Measurements from ENCODE around the gene ADD2.

The ADD2 gene

GRCh38 chr2:70719231-70719630, 48.8 kb downstream of the ADD2 start:
- no peak for DNase-seq

- no peak for DNase-seq
These were observed 49.3 kb downstream of the ADD2 start for GRCh38 chr2:70718736-70719135.

GRCh38 chr2:70718241-70718640, 49.8 kb downstream of the ADD2 start:
- DNase-seq: no peak

- DNase-seq: no peak
These were observed 50.5 kb downstream of the ADD2 start for GRCh38 chr2:70717431-70718038.

GRCh38 chr2:70716951-70717350, 51.0 kb downstream of the ADD2 start:
- DNase-seq: no peak

- peak; percentile 17 for DNase-seq
These were observed 51.8 kb downstream of the ADD2 start for GRCh38 chr2:70716131-70716743.

GRCh38 chr2:70715071-70715985, 52.7 kb downstream of the ADD2 start:
- DNase-seq: no peak

- DNase-seq: no peak
These were observed 53.7 kb downstream of the ADD2 start for GRCh38 chr2:70714141-70714905.

GRCh38 chr2:70712916-70713315, 55.1 kb downstream of the ADD2 start:
- no peak for DNase-seq

- DNase-seq: no peak
These were observed 56.8 kb downstream of the ADD2 start for GRCh38 chr2:70711191-70711590.

- DNase-seq: no peak
These were observed 57.8 kb downstream of the ADD2 start for GRCh38 chr2:70710038-70710690.

GRCh38 chr2:70709275-70710037, 58.5 kb downstream of the ADD2 start:
- no peak for DNase-seq

GRCh38 chr2:70708376-70709199, 59.4 kb downstream of the ADD2 start:
- DNase-seq: no peak

- no peak for DNase-seq
These were observed 60.3 kb downstream of the ADD2 start for GRCh38 chr2:70707706-70708105.

GRCh38 chr2:70706026-70706795, 61.8 kb downstream of the ADD2 start:
- DNase-seq: no peak

GRCh38 chr2:70705160-70705850, 62.7 kb downstream of the ADD2 start:
- DNase-seq: no peak

GRCh38 chr2:70703900-70704549, 64.0 kb downstream of the ADD2 start:
- DNase-seq: no peak

- DNase-seq: no peak
These were observed 65.1 kb downstream of the ADD2 start for GRCh38 chr2:70702711-70703395.

Measured in NCI-H446 treated with DMSO at 0.1 percent for 48 hours (cell line).